Measurements from ENCODE around the gene MYZAP. TPM values are rescaled to one million over a fixed set of nuclear protein-coding genes. Genes with fewer than 3 reads are reported as not detected.

The MYZAP gene
- total and polyA plus RNA-seq, 2 experiments from 2014 or later: 1.0 to 1.5 TPM

DNA sequence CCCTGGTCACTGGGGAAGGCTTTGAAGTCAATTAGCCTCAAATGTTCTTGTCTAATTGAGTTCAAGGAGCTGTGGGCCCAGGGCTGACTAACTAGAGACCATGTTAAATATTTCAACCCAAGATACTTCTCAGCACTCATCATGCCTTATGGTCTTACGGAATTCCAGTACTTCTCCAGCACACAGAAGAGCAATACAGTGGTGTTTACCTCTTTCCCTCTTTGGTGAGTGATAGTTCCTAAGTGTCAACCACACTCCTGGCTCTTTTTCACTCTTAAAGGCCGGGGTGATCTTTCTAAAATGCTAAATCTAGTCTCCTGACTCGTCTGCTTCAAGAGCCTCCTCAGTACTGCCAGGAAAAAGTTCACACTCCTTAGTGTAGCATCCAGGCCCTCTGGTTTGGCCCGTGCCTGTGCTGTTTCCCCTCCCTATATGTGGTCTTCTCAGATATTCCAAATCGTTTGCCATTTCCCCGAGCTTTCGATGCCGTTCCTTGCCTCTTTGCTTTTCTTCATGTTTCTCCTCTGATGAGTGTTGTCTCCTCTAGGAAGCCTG, 4.7 kb downstream of the MYZAP start (continued):
- TF ChIP-seq, protein P1, sequence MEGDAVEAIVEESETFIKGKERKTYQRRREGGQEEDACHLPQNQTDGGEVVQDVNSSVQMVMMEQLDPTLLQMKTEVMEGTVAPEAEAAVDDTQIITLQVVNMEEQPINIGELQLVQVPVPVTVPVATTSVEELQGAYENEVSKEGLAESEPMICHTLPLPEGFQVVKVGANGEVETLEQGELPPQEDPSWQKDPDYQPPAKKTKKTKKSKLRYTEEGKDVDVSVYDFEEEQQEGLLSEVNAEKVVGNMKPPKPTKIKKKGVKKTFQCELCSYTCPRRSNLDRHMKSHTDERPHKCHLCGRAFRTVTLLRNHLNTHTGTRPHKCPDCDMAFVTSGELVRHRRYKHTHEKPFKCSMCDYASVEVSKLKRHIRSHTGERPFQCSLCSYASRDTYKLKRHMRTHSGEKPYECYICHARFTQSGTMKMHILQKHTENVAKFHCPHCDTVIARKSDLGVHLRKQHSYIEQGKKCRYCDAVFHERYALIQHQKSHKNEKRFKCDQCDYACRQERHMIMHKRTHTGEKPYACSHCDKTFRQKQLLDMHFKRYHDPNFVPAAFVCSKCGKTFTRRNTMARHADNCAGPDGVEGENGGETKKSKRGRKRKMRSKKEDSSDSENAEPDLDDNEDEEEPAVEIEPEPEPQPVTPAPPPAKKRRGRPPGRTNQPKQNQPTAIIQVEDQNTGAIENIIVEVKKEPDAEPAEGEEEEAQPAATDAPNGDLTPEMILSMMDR (conservative IDR thresholded peaks at IDR 0.05; ENCODE audit: low read depth in 2 of 2): no peak
- TF ChIP-seq JUNB (IDR thresholded peaks at IDR 0.05; ENCODE audit: unreplicated experiment): no peak
- no peak for TF ChIP-seq EZH2phosphoT487 (IDR thresholded peaks at IDR 0.05; ENCODE audit: unreplicated experiment)
- no peak for TF ChIP-seq CREB1 (CRISPR knock-in tag; IDR thresholded peaks at IDR 0.05; ENCODE audit: low read depth)
- no peak for TF ChIP-seq NANOG (IDR thresholded peaks at IDR 0.05; ENCODE audit: borderline replicate concordance)
- TF ChIP-seq POLR2AphosphoS5 (IDR thresholded peaks at IDR 0.05; ENCODE audit: low read depth): no peak
- TF ChIP-seq ZNF114 (CRISPR knock-in tag; IDR thresholded peaks at IDR 0.05): no peak
- TF ChIP-seq ZNF331 (CRISPR knock-in tag; IDR thresholded peaks at IDR 0.05; ENCODE audit: low read depth): no peak
- TF ChIP-seq EZH2 (IDR thresholded peaks at IDR 0.05; ENCODE audit: low read depth, unreplicated experiment): no peak

DNA sequence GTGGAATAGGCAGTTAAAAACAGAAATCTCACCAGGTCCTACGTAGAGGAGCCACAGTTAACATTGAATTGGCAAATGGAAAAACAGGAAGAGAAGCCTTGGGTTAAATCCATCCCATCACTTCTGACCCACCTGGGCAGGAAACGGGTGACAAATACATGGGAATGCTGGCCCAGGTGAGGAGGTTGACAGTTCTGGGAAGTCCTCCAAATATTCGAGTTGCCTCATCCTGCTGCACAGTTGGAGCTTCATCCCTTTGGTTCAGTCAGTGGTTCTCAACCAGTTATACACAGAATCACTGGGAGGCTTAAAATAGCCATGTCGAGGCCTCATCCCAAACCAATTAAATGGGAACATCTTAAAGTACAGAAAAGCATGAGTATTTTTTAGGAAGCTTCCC, 5.3 kb downstream of the MYZAP start:
- no peak overlapping the region for H3K27ac Mint-ChIP-seq
- H3K36me3 Mint-ChIP-seq (ENCODE audit: low read depth): no peaks in the 10 kb centered on the region
- Histone ChIP-seq H3K27ac (ENCODE audit: low read depth) (no peak overlapping the region), H3K4me3 (no peak overlapping the region), H4K20me1 (replicated peaks; ENCODE audit: insufficient read depth) (no peaks in the 10 kb centered on the region), H3F3A (replicated peaks; ENCODE audit: low read depth) (no peaks in the 10 kb centered on the region; the same call in 1 of the 2 replicates), H3K27me3 (ENCODE audit: insufficient read depth) (peaks cover 16% of the 10 kb centered on the region), H3K79me2 (replicated peaks; ENCODE audit: insufficient read depth) (no peaks in the 10 kb centered on the region), H3K4me2 (no peak overlapping the region), H3K4me1 (ENCODE audit: insufficient read depth) (peaks cover 18% of the 10 kb centered on the region), H2AFZ (no peak overlapping the region), H3K9me2 (ENCODE audit: insufficient read depth) (peaks cover 8% of the 10 kb centered on the region), H3K36me3 (ENCODE audit: insufficient read depth) (no peaks in the 10 kb centered on the region)
- ATAC-seq (no peak), DNase-seq (ENCODE audit: low spot score) (no peak)
- H3K4me1 Mint-ChIP-seq: peaks cover 11% of the 10 kb centered on the region
- H3K4me3 Mint-ChIP-seq: no peak overlapping the region
- H3K9me3 Mint-ChIP-seq: no peaks in the 10 kb centered on the region
- H3K27me3 Mint-ChIP-seq (ENCODE audit: insufficient read depth, low read depth, poor library complexity): peaks cover 5% of the 10 kb centered on the region
- TF ChIP-seq, protein P2, sequence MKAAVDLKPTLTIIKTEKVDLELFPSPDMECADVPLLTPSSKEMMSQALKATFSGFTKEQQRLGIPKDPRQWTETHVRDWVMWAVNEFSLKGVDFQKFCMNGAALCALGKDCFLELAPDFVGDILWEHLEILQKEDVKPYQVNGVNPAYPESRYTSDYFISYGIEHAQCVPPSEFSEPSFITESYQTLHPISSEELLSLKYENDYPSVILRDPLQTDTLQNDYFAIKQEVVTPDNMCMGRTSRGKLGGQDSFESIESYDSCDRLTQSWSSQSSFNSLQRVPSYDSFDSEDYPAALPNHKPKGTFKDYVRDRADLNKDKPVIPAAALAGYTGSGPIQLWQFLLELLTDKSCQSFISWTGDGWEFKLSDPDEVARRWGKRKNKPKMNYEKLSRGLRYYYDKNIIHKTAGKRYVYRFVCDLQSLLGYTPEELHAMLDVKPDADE (IDR thresholded peaks at IDR 0.05): no peak
- TF ChIP-seq JUNB (IDR thresholded peaks at IDR 0.05; ENCODE audit: unreplicated experiment) (no peak), CREB1 (CRISPR knock-in tag; IDR thresholded peaks at IDR 0.05; ENCODE audit: low read depth) (no peak), NANOG (IDR thresholded peaks at IDR 0.05; ENCODE audit: borderline replicate concordance) (no peak), ZNF331 (CRISPR knock-in tag; IDR thresholded peaks at IDR 0.05; ENCODE audit: low read depth) (no peak), EZH2phosphoT487 (IDR thresholded peaks at IDR 0.05; ENCODE audit: unreplicated experiment) (no peak), POLR2AphosphoS5 (IDR thresholded peaks at IDR 0.05; ENCODE audit: low read depth) (no peak), STAT1 (IDR thresholded peaks at IDR 0.05; ENCODE audit: unreplicated experiment) (no peak), EZH2 (IDR thresholded peaks at IDR 0.05; ENCODE audit: low read depth, unreplicated experiment) (no peak), ZNF114 (CRISPR knock-in tag; IDR thresholded peaks at IDR 0.05) (no peak)
- TF ChIP-seq, protein P1 (conservative IDR thresholded peaks at IDR 0.05; ENCODE audit: low read depth in 2 of 2): no peak
- TF ChIP-seq, protein P3, sequence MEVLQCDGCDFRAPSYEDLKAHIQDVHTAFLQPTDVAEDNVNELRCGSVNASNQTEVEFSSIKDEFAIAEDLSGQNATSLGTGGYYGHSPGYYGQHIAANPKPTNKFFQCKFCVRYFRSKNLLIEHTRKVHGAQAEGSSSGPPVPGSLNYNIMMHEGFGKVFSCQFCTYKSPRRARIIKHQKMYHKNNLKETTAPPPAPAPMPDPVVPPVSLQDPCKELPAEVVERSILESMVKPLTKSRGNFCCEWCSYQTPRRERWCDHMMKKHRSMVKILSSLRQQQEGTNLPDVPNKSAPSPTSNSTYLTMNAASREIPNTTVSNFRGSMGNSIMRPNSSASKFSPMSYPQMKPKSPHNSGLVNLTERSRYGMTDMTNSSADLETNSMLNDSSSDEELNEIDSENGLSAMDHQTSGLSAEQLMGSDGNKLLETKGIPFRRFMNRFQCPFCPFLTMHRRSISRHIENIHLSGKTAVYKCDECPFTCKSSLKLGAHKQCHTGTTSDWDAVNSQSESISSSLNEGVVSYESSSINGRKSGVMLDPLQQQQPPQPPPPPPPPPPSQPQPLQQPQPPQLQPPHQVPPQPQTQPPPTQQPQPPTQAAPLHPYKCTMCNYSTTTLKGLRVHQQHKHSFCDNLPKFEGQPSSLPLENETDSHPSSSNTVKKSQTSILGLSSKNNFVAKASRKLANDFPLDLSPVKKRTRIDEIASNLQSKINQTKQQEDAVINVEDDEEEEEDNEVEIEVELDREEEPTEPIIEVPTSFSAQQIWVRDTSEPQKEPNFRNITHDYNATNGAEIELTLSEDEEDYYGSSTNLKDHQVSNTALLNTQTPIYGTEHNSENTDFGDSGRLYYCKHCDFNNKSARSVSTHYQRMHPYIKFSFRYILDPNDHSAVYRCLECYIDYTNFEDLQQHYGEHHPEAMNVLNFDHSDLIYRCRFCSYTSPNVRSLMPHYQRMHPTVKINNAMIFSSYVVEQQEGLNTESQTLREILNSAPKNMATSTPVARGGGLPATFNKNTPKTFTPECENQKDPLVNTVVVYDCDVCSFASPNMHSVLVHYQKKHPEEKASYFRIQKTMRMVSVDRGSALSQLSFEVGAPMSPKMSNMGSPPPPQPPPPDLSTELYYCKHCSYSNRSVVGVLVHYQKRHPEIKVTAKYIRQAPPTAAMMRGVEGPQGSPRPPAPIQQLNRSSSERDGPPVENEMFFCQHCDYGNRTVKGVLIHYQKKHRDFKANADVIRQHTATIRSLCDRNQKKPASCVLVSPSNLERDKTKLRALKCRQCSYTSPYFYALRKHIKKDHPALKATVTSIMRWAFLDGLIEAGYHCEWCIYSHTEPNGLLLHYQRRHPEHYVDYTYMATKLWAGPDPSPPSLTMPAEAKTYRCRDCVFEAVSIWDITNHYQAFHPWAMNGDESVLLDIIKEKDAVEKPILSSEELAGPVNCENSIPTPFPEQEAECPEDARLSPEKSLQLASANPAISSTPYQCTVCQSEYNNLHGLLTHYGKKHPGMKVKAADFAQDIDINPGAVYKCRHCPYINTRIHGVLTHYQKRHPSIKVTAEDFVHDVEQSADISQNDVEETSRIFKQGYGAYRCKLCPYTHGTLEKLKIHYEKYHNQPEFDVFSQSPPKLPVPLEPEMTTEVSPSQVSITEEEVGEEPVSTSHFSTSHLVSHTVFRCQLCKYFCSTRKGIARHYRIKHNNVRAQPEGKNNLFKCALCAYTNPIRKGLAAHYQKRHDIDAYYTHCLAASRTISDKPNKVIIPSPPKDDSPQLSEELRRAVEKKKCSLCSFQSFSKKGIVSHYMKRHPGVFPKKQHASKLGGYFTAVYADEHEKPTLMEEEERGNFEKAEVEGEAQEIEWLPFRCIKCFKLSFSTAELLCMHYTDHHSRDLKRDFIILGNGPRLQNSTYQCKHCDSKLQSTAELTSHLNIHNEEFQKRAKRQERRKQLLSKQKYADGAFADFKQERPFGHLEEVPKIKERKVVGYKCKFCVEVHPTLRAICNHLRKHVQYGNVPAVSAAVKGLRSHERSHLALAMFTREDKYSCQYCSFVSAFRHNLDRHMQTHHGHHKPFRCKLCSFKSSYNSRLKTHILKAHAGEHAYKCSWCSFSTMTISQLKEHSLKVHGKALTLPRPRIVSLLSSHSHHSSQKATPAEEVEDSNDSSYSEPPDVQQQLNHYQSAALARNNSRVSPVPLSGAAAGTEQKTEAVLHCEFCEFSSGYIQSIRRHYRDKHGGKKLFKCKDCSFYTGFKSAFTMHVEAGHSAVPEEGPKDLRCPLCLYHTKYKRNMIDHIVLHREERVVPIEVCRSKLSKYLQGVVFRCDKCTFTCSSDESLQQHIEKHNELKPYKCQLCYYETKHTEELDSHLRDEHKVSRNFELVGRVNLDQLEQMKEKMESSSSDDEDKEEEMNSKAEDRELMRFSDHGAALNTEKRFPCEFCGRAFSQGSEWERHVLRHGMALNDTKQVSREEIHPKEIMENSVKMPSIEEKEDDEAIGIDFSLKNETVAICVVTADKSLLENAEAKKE (CRISPR knock-in tag; IDR thresholded peaks at IDR 0.05): no peak
